ENCODE measurements around the gene NDUFAF7.

GRCh38 chr2:37243435-37243834 is 12.0 kb downstream of the NDUFAF7 start:
- TF ChIP-seq CTCF (IDR thresholded peaks at IDR 0.05) (no peak), POLR2A (IDR thresholded peaks at IDR 0.05) (no peak)
